ENCODE measurements around the gene GMPR2.

DNA sequence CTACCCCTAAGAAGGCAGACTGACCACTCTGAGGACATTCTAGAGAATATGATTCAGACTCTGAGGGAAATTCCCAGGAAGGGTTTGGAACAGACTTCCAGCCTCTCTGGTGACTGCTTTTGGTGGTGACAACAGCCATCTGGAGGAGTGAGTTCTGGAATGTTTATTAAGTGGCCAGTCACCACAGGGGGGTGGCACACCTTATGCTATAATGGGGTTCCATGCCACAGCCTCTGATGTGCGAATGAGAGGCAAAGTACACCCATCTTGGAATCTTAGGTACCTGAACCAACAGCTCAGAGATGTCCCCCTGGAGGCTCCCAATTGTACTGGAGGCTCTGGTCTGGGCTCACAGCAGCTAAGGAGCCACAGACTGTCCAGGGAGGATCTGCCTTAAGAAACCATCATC lies 19.2 kb downstream of the GMPR2 start:
- no peak for TF ChIP-seq POLR2A (IDR thresholded peaks at IDR 0.05)
- TF ChIP-seq, protein P1, sequence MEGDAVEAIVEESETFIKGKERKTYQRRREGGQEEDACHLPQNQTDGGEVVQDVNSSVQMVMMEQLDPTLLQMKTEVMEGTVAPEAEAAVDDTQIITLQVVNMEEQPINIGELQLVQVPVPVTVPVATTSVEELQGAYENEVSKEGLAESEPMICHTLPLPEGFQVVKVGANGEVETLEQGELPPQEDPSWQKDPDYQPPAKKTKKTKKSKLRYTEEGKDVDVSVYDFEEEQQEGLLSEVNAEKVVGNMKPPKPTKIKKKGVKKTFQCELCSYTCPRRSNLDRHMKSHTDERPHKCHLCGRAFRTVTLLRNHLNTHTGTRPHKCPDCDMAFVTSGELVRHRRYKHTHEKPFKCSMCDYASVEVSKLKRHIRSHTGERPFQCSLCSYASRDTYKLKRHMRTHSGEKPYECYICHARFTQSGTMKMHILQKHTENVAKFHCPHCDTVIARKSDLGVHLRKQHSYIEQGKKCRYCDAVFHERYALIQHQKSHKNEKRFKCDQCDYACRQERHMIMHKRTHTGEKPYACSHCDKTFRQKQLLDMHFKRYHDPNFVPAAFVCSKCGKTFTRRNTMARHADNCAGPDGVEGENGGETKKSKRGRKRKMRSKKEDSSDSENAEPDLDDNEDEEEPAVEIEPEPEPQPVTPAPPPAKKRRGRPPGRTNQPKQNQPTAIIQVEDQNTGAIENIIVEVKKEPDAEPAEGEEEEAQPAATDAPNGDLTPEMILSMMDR (IDR thresholded peaks at IDR 0.05), result no peak
- TF ChIP-seq POLR2AphosphoS5 (IDR thresholded peaks at IDR 0.05), result no peak

Data from breast epithelium (tissue), 3 donors.